HG03354 (cell line): Measurements from ENCODE around the gene CHCHD6.

Experiments used
- ATAC-seq: cut with Tn5 transposase; IDR thresholded peaks from one replicate; pipeline ENCODE4 v1.9.1; 2021; ENCODE audit warnings: mild to moderate bottlenecking; ENCODE audit not compliant: unreplicated experiment, poor library complexity, severe bottlenecking

The CHCHD6 gene

DNA sequence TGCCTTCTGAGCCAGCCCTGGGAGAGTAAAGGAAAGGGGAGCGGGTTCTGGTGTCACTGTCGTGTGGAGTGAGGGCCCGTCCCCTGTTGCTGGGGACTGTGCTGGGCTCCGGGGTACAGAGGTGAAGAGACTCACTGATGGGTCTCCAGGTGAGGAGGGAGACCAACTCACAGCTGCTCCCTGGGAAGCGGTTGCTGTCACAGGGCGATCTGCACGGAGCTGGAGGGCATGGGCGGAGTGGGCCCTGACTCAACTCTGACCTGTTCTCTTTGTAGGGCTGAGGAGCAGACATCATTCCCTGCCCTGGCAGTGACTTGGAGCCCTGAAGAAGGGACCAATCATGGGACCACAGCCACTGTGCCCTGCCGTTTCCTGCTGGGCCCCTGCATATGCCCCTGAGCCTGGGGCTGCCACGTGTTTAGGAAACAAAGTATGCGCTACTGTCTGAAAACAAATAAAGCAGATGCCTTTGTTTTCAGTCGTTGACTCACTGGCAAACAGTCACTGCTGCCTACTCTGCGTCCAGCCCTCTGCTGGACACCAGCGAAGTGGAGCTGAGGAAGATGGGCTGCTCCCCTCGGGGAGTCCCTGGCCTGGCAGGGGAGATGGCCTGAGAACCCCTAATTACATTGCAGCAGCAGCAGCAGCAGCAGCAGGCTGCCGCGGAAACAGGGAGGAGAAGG, 256.0 kb downstream of the CHCHD6 start:
- no peak for ATAC-seq

DNA sequence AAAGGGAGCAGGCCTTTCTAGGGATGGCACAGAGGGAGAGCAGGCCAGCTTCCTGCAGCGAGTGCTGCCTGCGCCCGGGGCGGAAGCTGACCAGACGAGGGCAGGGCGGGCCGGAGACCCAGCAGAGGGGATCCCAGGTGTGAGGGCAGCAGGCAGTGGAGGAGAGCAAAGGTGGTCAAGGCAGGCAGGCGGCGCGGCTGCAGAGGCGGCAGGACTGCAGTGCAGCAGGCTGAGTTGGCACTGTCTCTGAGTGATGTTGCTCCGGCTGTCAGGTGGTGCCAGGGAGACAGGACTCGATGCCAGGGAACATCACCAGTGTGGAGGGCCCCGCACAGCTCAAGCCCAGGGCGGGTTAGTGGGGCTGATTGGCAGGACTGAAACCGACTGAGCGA, 256.6 kb downstream of the CHCHD6 start:
- no peak for ATAC-seq

DNA sequence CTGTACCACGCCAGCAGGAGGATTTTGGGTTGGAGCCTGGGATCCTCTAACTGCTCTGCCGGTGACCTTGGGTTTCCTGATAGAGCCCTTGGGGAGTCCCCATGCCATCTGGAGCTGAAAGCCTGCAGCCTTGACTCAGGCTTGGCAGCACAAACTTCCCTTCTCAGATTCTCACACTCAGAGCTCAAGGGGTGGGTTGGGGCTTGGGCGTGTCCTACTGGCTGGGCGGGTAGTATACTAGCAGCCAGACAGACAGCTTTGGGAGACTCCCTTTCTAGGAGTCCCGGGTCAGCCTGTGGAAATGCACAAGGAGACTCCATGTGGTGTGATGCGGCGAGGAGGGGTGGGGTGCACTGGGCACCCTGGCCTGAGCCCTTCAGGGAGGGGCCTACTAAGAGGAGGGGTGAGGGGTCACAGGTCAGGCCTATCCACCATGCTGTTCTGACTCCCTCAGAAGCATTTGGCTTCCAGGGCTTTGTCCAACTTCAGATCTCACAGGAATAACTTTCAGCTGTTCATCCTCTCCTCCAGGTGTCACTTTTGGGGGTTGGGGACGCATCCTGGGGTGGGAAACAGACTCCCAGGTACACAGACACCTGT, 257.3 kb downstream of the CHCHD6 start:
- ATAC-seq: no peak

DNA sequence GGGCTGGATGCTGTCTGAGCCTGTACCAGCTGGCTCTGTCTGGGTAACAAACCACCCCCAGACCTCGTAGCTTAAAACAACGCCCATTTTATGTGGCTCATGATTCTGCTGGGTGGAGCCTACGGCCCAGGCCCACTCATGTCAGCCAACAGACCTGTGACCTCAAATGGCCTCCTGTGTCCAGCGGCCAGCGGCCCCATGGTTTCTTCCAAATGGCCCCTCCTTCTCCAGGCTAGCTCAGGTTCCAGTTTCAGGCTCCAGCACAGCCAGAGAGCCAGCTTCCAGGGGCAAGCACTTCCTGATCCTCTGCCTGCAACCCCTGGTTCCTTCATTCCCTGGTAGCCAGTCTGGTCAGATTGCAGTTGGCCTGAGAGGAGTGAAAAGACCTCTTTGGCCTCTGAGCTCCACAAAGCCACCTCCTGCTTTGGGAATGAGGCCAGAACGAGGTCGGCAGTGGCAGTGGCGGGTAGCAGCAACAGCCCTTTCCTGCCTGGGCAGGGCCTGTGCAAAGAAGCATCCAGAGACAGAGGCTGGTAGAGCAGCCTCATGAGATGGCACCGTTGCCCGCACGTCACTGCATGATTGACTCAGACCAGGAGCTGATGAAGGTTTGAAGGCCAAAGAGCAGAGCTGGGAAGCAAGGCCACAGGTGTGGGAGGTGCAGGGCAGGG, 257.9 kb downstream of the CHCHD6 start:
- ATAC-seq: no peak

DNA sequence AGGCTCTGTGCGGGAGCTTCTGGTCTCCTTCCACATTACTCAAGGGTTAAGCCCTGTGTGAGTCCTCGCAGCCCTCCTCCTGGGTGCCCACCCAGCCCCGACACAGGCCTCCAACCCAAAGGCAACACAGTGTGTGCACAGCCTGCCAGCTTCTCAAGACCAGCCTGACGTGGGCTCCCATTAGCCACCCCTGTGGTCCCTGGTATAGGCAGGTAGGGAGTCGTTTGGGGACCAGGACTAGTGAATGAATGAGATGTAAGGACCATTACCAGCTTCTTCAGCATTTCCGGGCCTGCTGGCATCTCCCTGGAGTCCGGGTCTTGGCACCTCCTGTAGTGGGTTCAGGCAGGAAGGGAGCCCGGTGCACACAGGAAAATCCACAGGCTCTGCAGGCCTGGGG, 258.7 kb downstream of the CHCHD6 start:
- no peak for ATAC-seq

DNA sequence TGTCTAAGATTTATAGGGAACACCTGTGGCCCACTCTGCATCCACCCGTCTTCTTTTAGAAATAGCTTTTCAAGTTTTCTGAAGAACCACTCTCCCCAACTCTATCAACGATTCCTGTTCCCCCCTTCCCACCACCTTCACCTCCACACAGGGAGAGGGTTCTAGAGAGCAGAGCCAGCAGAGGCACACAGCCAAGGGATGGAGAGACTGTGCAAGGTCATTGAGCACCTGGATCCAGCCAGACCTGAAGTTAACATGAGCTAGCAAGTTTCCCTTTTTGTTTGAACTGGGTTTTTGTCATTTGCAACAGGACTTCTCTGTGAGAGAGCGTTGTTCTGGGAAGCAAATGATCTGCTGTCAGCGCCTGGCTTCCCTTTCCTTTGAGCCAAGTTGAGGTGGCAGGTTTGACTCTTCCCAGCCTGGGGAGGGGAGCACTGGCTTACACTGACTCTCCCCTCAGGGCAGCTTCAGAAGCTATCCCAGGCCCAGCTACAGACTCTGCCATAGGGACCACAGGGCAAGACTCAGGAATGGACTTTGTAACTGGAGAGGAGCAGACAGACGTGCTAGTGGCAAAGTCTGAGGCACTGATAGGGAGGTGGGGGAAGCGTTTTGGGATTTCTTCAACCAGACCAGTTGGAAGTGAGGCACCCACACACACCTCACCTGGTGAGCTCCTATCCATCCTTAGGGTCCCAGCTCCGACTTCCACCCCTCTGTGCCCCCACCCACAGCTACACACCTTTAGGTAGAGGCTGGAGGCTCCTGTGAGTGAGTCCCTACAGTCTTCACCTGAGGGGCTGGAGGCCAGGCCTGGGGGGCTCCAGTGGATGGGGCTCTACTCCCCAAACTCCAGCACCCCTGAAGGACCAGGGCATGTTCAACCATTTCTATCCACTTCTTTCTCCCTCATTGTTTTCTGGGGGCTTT, 259.5 kb downstream of the CHCHD6 start:
- ATAC-seq: no peak

DNA sequence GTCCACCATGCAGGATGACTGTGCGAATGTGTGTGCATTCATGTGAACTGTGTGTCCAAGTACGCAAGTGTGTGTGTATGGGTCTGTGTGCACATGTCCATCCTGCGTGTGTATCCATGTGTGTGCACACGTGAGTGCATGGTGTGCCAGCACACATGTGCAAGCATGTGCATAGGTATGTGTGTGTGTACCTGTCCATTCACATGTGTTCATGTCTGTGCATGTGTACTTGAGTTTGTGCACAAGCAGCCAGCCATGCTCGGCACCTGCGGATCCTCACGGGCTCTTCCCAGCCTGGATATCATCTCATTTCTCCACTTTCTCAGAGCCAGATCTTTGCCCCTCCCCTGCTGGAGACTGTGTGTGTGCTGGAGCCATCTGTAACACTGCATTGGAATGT, 260.2 kb downstream of the CHCHD6 start:
- ATAC-seq: no peak

DNA sequence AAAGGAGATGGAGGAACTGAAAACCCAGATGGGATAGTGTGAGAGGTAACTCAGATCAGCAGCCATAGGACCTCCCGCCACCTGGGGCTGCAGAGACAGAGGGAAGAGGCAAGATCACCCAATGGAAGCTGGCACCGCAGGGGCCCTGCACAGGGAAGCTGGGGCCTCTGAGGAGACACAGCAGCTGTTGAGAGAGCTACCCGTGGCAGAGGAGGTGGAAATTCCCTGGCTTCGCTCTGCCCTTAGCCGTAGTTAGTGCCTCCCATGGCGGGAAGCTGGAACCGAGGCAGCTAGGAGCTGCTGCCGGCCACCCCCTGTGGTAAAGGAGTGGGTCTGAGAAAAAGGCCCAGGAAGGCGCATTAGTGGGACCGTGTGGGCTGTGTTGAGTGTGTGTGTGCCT, 260.9 kb downstream of the CHCHD6 start:
- no peak for ATAC-seq

DNA sequence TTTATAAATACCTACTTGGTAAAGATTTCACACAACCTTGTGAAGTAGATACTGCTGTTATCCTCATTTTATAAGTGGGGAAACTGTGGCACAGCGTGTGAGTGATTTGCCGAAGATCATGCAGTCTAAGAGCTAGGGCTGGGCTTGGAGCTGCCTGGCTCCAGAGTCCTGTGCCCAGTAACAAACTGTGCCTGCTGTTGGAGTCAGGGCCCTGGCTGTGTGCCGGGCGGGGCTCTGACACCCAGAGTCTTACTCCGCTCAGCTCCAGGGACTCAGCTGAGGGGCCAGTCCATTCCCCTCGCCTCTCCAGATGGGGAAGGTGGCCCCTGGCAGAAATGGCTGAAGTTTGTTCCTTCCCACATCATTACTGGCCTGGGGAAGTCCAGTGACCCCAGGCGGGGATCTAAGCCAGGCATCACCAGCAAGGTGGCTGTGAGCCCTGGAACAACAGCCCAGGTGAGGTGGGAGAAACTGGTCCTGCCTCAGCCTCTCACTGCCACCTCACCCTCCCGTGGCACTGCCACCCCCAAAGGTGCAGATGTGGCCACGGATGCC, 261.6 kb downstream of the CHCHD6 start:
- no peak for ATAC-seq

DNA sequence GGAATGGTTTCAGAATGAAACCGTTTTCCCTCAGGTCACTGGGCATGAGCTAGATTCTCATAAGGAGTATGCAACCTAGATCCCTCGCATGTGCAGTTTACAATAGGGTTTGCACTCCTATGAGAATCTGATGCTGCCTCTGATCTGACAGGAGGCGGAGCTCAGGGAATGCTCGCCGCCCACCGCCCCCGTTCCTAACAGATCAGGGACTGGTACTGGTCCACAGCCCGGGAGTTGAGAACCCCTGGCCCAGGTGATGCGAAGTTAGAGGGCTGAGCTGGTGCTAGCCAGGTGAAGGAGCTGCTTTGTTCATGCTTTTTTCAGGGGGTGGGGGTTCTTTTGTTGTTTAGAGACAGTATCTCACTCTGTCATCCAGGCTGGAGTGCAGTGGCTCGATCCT, 263.3 kb downstream of the CHCHD6 start:
- no peak for ATAC-seq

DNA sequence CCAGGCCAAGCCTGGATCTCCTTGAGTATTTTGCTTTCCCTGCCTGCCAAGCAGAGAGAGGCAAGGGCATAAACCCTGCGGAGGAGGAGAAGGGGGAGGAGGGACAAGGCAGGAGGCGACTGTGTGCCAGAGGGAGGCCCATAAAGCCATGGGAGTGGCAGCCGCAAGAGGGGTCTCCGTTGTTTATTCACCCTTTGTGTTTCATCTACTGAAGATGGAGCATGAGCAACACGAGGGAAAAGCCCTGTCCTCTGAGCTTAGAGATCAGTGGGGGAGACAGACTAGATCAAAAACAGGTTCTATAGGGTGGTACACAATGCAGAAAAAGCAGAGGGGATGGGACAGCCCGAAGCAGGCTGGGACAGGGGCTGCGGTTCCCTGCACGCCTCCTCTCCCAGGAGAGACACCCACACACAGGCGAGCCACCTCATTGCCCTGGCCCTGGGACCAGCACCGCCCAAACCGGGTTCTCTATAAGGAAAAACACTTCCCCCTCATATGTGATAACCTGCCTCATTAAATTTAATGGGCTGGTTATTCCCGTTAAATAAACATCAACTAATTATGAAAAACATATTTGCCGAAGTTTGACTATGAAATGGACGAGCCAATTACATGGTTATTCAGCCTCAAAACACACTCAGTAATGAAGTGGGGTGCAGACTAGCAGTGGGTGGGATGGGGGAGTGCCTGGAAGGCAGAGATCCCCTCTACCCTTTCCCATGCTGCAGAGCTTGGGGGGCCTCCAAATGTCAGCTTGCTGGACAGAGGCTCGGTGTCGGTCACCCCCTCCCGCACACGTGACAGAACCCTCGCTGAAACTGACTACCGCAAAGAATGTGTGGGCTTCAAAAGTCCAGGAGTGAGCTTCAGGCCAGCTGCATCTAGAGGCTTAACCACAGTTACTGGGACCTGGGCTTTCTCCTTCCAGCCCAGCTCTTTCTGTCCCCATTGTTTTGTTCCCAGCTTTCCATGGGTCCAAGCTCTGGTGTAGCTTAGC, 264.7 kb downstream of the CHCHD6 start:
- no peak for ATAC-seq

DNA sequence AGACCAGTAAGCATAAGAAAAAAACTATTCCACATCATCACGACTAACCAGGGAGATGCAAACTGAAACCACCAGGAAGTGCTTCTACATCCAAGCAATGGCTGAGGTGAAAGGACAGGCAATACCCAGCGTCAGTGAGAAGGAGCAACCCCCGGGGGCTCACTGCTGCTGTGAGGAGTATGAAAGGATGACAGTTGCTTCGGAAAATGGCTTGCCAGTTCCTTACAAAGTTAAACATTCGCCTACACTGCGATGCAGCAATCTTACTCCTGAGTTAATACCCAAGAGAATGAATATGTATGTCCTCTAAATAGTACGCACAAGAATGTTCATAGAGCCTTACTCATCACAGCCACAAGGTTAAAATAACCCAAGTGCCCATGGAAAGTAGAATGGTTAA, 265.5 kb downstream of the CHCHD6 start:
- ATAC-seq: no peak

DNA sequence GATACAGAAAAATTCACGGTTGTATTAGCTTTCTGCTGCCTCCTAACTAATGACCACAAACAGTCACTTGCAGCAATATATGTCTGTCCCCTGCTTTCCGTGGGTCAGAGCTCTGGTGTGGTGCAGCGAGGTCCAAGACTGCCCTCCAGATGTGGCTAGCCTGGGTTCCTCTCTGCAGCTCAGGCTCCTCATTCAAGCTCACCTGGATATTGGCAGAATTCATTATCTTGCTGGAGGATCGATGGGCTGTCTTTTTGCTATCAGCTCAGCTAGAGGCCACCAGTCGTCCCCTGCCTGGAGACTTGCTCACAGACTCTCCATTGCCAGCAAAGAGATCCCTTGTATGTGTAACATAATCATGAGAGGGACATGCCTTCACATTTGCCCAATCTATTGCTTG, 266.1 kb downstream of the CHCHD6 start:
- ATAC-seq: no peak

DNA sequence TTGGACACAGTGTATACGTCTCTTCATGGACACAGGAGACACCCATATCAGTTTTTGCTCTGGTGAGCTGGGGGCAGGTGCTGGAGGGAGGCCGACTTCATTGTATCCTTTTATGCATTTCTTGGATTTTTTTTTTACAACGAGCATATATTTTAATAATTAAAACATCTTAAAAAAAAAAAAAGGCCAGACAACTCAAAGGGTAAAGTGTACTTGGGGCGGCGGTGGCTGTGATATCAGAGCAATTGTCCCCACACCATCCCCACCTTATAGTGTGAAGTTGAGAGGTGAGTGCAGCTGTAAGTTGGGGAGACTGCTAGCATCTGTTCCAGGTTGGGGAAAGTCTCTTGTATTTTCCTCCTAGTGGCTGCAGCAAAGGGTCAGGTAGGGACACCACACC, 266.9 kb downstream of the CHCHD6 start:
- no peak for ATAC-seq

DNA sequence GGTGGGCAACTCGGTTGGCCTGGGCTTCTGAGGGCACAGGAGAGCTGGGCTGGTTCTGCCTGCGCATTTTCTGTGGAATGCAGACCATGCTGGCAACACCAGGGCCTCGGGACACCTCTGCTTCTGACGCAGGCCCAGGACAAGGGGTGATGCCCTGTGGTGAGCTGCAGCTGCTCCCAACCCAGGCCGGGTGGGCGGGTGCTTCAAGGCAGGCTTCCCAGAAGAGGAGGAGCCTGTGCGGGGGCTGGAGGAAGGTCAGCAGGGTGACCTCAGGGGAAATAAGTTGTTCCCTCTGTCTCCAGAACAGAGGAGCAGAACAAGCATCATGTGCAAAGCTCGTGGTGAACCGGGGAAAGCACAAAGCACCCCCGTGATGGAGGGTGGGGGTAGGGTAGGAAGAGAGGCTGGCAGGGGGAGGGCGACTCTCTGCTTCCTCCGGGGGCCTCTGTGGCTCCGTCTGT, 267.9 kb downstream of the CHCHD6 start:
- ATAC-seq: no peak

DNA sequence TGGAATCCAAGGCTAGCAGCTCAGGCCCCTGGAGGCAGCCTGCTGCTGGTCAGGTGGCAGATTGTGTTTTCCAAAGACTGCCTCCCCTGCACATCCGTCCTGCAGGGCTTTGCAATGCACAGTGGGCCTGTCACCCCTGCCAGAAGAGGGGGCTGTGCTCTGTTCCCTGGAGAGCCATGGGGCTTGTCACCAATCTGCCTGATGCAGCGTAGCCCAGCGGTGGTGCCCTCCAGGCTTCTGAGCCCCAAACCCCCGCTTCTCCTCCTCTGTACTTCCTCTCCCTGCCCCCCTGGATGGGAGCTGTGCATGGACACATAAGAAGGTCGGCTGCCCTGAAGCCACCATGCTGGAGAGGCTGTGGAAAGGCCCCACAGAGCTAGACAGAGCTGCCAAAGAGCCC, 268.8 kb downstream of the CHCHD6 start:
- ATAC-seq: no peak

DNA sequence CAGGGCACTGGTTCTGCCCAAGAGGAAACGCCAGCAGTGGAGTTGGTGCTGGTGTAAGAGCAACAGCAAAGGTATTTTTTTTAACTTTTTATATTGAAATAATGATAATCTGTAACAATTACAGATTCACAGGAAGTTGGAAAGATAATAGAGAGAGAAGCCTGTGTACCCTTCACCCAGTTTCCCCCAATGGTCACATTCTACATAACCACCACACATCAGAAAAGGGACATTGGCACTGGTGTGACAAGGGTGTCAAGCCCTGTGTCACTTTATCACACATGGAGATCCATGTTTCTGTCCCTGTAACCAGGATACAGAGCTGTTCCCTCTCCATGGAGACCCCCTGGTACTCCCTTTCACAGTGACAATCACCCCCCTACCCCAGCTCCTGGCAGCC, 269.8 kb downstream of the CHCHD6 start:
- ATAC-seq: no peak

DNA sequence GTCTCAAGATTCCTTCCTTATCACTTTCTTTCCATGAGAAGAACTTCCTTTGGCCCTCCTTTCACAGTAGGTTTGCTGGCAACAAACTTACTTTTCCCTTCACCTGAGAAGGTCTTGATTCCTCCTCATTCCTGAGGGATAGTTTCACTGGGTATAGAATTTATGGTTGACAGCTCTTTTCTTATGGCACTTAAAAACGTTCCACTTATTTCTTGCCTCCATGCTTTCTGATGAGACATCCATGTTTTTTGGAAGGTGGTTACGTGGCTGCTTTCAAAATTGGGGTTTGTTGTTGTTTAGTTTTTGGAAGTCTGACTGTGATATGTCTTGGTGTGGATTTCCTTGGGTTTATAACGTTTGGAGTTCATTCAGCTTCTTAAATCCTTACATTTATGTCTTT, 270.7 kb downstream of the CHCHD6 start:
- no peak for ATAC-seq

DNA sequence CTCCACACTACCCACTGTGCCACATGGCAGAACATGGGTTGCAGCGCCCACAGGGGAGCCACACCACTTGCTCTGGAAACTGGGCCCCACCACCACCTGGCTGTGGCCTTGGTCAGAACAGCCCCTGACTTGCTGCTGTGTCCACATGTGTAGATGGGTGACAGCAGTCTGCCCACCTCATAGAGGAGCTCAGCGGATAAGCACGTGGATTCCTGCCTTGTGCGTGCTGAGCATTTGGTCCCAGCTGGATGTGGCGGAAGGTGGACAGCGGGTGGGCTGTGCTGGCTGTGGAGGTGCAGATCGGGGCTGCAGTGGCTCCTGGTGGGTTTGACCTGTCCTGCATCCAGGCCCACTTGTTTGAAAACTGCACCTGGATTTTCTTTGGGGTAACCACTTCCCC, 272.9 kb downstream of the CHCHD6 start:
- ATAC-seq: no peak
